Stimulated activated CD8-positive, alpha-beta memory T cell treated with anti-CD3 and anti-CD28 coated beads, Interleukin-7, amount 100 ng/mL, for 1 hour (primary cell): Measurements from ENCODE around the gene TRIM9.

ENCODE experiments used
- DNase-seq, 2 donors: peaks; one replicate each; pipeline ENCODE4 v3.0.0-alpha.2; 2020; ENCODE audit warnings: low read depth in 2 of 2

TRIM9 gene

GRCh38 chr14:51094901-51095853, at the start of gene TRIM9:
Gene TRIM9 (minus strand): TSS chr14:51095105. CDS start chr14:51094939, 166 bp downstream.
- DNase-seq, result peak; percentile 65 to 72

- DNase-seq, result no peak
Measured at GRCh38 chr14:51140856-51141255, 46.0 kb upstream of the TRIM9 start.

DNA sequence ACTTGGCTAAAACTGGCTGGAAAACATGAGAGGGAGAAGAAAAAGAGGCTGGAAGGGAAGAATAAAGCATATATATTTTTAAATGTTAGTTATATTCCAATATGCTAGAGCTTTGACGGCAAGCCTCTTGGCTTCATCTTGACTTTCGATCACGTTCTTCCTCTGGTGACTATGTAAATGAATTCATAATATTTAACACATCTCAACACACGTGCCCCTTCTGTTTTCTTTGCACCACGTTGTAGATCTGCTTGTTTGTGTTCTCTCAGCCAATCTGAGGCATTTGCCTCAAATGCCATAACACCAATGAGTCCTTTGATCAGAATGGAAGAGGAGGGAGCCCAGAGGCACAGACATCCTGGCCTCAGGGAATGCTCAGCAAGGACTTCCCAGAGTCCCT, 45.4 kb upstream of the TRIM9 start:
- DNase-seq, result no peak

DNA sequence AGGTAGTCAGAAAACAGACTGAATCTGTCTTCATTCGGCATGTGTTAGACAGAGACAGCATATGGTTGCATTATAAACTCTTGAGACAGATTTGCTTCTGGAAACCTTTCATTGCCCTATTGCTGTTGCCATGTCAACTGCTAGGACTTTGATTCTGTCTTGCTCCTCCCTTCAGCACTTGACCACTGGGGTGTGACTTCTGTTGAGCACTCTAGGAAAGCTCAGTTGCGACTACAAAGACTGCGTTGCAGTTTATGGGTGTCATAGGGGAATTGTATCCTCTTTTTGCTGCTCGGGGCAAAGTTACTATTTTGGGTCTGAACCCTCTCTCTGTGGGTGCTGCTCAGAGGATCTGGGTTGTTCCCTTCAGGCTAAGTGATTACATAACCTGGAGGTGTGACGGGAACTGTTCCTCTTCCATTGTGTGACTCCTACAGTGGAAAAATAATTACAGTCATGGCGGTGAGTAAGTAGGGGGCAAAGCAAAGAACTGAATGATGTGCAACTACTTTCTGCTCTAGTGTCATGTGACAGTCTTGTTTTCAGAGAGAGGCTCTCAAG, 44.3 kb upstream of the TRIM9 start:
- DNase-seq, result no peak

DNA sequence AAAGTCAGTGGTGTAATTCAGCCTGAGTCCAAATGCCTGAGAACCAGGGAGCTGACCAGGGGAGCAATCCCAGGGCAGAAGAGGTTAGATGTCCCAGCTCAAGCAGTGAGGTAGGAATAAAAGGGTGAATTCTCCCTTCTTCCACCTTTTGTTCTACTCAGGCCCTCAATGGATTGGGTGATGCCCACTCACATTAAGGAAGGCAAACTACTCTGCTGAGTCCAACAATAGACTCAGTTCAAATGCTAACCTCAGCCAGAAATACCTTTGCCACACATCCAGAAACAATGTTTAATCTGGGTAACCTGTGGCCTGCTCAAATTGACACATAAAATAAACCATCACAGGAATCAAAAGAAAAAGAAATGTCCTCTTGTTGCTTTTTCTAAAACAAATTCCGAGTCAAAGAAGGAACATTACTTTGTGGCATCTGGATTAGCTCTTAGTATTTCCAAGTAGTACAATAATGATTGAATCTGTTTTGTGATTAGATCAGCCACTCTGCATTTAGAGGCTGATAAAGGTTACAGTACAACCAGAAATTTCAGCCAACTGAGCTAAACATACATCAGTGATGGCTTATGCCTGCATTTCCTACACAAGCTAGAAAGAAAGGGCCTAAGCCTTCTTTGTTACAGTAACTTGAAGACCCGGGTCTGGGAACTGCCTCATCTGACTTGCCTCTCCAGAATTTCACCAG, 43.6 kb upstream of the TRIM9 start:
- no peak for DNase-seq

- DNase-seq, result no peak
Measured at GRCh38 chr14:51131516-51131915, 36.6 kb upstream of the TRIM9 start.

DNA sequence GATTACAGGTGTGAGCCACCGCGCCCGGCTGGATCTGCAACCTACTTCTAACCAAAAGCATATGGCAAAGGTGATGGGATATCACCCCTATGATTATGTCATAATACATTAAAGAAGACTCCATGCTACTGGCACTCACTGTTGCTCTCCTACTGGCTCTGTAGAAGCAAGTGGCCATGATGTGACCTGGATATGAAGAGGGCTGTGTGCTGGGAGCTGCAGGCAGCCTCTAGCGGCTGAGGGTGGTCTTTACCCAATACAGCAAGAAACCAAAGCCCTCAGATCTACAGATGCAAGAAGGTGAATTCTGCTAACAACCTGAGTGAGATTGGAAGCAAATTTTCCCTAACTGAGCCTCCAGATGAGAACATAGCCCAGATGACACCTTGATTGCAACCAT, 34.2 kb upstream of the TRIM9 start:
- DNase-seq, result no peak

DNA sequence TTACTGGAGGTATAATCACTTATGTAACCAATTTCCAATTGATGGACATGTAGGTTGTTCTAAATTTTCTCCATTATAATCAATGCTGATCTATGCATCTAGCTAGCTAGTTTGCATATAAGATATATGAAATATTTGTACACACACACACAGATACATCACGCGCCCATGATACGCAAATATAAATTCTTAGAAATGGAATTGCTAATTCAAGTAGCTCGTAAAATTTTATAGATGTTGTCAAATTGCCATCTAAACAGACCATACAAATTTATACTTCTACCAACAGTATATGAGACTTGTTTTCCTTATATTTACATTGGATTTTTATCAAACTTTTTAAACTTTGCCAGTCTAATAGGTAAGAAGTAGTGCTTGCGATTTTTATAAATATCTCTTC, 29.1 kb upstream of the TRIM9 start:
- no peak for DNase-seq

DNA sequence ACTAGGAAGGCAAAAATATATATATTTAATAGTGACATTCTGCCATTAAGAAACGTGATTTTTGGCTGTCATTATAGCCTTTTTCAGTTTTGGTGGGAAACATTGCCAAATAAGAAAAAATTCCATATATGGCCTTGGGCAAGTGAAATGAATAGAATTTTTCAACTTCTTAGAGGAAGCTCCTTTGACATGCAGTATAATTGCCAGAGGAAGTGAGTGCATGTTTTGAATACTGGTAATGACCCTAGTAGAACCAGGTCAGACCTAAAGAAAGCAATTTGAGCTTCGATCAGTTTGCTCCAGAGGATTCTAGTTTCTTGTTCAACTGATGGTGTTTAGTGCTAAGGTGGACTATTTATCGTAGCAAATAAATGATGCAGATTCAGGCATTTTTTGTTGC, 26.2 kb upstream of the TRIM9 start:
- no peak for DNase-seq

- DNase-seq, result no peak
Measured at GRCh38 chr14:51119411-51120051, 24.6 kb upstream of the TRIM9 start.

- no peak for DNase-seq
Measured at GRCh38 chr14:51118993-51119392, 24.1 kb upstream of the TRIM9 start.

GRCh38 chr14:51117593-51117992, 22.7 kb upstream of the TRIM9 start:
- no peak for DNase-seq

DNA sequence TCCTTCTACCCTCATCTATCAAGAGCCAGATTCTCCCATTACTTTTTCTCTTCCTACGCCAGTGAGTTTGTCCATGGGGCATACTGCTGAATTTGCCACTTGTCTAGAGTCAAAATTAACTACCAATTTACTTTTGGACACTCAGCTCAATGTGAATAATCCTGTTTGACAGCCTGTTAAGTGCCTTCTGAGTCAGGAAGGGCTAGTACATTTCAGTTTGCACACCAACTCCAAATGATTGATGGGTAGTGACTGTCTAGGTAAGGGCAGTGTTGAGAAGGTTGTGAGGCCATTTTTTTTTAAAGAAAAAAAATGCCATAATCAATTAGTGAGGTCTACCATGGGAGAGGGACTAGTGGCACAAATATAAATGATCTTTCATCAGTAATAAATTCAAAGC, 21.8 kb upstream of the TRIM9 start:
- DNase-seq, result no peak

DNA sequence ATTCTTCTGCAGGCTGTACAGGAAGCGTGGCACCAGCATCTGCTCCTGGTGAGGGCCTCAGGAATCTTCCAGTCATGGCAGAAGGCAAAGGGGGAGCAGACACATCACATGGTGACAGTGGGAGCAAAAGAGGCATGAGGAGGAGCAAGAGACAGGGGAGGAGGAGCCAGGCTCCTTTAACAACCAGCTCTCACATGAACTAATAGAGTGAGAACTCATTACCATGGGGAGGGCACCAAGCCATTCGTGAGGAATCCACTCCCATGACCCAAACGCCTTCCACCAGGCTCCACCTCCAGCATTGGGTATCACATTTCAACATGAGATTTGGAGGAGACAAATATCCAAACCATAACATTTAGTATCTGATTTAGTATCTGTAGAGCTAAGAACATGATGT, 14.7 kb upstream of the TRIM9 start:
- no peak for DNase-seq

DNA sequence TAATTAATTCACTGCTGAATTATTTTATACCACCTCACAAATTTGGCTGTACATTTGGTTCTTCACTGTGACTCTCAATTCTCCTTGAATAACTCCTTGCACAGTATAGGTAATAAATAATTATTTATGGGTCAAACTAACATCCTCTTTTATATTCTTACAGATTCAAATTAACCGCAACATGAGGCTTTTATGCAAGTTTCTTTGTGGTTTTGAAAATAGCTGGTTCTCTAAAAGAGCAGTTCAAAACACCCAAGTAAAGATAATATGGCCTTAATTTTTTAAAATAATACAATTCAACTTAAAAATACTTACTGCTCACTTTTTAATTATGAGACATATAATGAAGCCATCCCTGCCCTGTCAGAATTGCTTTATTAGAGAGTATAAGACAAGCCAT, 12.9 kb upstream of the TRIM9 start:
- DNase-seq, result no peak

DNA sequence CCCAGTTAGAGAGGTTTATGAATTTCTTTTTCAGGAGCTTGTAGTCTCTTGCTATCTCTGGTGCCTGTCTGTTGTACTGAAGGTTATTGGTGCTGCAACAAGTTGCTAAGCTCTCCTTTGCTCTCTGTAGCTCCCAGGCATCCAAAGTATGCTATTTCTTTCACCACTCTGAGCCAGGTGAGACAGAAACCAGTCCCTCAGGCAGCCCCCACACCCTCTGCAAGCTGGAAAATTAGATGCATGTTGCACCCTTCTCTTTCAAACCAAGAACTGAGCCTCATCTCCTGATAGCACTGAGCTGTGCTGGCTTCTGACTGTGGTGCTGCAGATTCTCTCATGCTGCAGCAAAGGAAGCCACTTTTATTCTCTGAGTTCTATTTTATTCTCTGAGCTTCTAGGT, 9.6 kb upstream of the TRIM9 start:
- no peak for DNase-seq

DNA sequence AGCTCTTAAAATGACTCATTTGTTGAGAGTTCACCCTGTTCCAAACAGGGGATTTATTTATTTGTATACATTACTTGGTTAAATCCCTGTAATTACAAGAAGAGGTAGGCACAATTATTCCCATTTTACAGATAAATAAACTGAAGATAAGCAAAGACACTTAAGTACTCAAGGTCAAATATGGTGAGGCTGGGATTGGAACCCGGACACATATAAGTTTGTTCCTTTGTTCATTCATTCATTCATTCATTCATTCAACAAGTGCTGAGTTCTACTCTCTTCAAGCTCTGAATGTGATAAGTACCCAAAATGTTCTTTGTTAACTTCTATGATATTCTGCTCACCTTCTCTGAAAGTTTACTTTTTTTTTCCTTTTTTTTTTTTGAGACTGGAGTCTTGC, 2.4 kb upstream of the TRIM9 start:
- DNase-seq, result no peak

- DNase-seq, result no peak
Measured at GRCh38 chr14:51096870-51097269, 2.0 kb upstream of the TRIM9 start.

- no peak for DNase-seq
Measured at GRCh38 chr14:51095854-51096823, 1.2 kb upstream of the TRIM9 start.

DNA sequence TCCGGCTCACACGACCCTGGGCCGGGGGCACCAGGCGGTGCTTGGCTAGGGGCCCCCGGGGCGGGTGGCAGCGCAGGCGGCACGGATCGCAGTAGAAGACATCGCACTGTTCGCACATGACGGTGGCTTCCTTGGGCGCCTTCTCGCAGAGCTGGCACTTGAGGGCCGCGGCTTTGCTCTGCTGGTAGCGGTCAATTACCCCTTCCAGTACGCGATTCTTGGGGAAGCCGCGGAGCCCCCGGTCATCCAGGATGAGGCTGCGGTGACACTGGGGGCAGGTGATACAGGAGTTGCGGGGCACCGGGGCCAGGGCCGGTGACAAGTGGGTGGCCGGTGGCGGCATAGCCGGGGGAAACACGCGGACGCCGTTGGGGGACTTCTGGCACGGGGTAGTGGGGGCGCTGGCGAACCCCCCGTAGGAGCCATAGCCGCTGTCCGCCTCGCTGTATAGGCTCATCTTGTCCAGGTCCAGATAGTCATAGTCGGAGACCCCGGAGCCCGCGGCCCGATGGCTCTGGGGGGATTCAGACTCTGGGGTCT, 553 bp downstream of the TRIM9 start:
- no peak for DNase-seq
